OCI-LY1 (cell line): ENCODE data around the gene RECK.

Source experiments
- EZH2 ChIP-seq: fragments of 200-600 bp; sonication (generic), shearing (Covaris generic); IDR thresholded peaks from 2 replicates; pipeline ENCODE4 v1.8.0; 2017; ENCODE audit warnings: borderline replicate concordance, mixed run types, mild to moderate bottlenecking, antibody characterized with exemption, low read length, moderate library complexity, mixed read lengths
- TF ChIP-seq, protein P1 (sequence below): fragments of 200-600 bp; sonication (generic), shearing (Covaris generic); IDR thresholded peaks from 2 replicates; pipeline ENCODE4 v1.5.1; 2017; ENCODE audit warnings: mild to moderate bottlenecking, antibody characterized with exemption, low read length, moderate library complexity, mixed read lengths

DNA sequence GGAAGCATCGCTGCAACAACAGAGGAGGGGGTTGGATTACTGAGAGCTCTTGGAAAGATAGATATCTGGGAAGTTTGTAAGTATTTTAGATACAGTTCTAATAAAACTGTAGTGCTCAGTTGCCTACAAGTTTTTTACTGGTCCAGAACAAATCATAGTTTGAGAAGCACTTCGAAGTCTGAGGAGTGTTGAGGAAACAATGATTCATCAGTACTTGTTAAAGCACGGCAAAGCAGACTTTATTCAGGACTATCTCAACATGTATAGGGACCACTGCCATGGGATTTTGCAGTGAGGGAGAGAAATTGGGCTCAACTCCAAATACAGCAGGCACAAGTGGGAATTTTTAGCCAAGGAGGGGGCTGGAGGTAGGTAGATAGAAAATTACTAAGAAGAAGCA is 25.3 kb upstream of the RECK start:
- TF ChIP-seq EZH2: no peak
- TF ChIP-seq, protein P1, sequence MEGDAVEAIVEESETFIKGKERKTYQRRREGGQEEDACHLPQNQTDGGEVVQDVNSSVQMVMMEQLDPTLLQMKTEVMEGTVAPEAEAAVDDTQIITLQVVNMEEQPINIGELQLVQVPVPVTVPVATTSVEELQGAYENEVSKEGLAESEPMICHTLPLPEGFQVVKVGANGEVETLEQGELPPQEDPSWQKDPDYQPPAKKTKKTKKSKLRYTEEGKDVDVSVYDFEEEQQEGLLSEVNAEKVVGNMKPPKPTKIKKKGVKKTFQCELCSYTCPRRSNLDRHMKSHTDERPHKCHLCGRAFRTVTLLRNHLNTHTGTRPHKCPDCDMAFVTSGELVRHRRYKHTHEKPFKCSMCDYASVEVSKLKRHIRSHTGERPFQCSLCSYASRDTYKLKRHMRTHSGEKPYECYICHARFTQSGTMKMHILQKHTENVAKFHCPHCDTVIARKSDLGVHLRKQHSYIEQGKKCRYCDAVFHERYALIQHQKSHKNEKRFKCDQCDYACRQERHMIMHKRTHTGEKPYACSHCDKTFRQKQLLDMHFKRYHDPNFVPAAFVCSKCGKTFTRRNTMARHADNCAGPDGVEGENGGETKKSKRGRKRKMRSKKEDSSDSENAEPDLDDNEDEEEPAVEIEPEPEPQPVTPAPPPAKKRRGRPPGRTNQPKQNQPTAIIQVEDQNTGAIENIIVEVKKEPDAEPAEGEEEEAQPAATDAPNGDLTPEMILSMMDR: no peak
